Cardiac muscle cell (in vitro differentiated cells and primary cell): ENCODE results near the gene TSPAN9. TPM values are rescaled to one million over a fixed set of nuclear protein-coding genes. Genes with fewer than 3 reads are reported as not detected.

ENCODE experiments used
- DNase-seq, 2 donors: peaks; one replicate each; pipeline versions ENCODE4 v3.0.0 to v3.0.0-alpha.2; 2010 to 2017; ENCODE audit warnings: low read depth in 1 of 2, low spot score in 1 of 2
- H3K27ac ChIP-seq: fragments of 200-600 bp; sonication (generic); 2 replicates; pipeline ENCODE4 v1.5.1; 2016
- H3K27me3 ChIP-seq: fragments of 200-600 bp; sonication (generic); 2 replicates; pipeline ENCODE4 v1.6.0; 2016; ENCODE audit warnings: control low read depth
- H3K36me3 ChIP-seq: fragments of 200-600 bp; sonication (generic); 2 replicates; pipeline ENCODE4 v1.5.1; 2016; ENCODE audit warnings: control low read depth
- H3K4me1 ChIP-seq: fragments of 200-600 bp; sonication (generic); 2 replicates; pipeline ENCODE4 v1.8.1; 2017; ENCODE audit warnings: low read depth, mild to moderate bottlenecking, mixed run types
- H3K4me3 ChIP-seq: fragments of 200-600 bp; sonication (generic); 2 replicates; pipeline ENCODE4 v1.5.1; 2016; ENCODE audit warnings: mild to moderate bottlenecking
- H3K9me3 ChIP-seq: fragments of 200-600 bp; sonication (generic); 2 replicates; pipeline ENCODE4 v1.5.1; 2017; ENCODE audit warnings: low read depth, mild to moderate bottlenecking, control low read depth
- polyA plus RNA-seq: library from polyadenylated mRNA; unstranded; fragments of >200 nt; fragmentation: Nextera tagmentation; extraction: Ambion mirVana; gene quantifications from 2 replicates; pipeline ENCODE4 v1.2.1, GENCODE V29; 2016
- total RNA-seq: library from RNA; depleted of rRNA; stranded (reverse); fragments of >200 nt; gene quantifications from 2 replicates; pipeline ENCODE4 v1.2.3, GENCODE V29; 2016
- TF ChIP-seq, protein P1 (sequence below): IDR thresholded peaks from 2 replicates; pipeline ENCODE4 v1.5.1; 2012; ENCODE audit warnings: low read depth, mild to moderate bottlenecking, low read length

The TSPAN9 gene
- total and polyA plus RNA-seq, 2 experiments from 2014 or later, result 13.3 to 199 TPM

DNA sequence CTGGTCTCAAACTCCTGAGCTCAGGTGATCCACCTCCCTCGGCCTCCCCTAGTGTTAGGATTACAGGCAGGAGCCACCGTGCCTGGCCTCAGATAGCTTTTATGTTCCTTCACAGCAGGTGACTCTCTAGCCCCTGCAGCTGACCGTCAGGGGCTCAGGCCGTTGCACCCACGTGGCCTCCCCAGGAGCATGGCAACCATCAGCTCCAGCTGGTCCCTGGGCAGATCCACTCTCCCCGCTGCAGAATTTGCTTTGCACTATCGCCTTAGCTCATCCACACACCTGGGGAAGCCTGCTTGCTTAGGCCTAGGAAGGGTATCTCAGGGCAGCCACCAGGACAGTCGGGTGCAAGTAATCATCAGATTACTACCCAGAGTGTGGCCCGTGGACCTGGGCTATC is 62.6 kb downstream of the TSPAN9 start:
- TF ChIP-seq, protein P1, sequence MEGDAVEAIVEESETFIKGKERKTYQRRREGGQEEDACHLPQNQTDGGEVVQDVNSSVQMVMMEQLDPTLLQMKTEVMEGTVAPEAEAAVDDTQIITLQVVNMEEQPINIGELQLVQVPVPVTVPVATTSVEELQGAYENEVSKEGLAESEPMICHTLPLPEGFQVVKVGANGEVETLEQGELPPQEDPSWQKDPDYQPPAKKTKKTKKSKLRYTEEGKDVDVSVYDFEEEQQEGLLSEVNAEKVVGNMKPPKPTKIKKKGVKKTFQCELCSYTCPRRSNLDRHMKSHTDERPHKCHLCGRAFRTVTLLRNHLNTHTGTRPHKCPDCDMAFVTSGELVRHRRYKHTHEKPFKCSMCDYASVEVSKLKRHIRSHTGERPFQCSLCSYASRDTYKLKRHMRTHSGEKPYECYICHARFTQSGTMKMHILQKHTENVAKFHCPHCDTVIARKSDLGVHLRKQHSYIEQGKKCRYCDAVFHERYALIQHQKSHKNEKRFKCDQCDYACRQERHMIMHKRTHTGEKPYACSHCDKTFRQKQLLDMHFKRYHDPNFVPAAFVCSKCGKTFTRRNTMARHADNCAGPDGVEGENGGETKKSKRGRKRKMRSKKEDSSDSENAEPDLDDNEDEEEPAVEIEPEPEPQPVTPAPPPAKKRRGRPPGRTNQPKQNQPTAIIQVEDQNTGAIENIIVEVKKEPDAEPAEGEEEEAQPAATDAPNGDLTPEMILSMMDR, result no peak
- DNase-seq, result no peak
- H3K27ac ChIP-seq, result no peak overlapping the region
- H3K4me1 ChIP-seq, result peaks cover 18% of the 10 kb centered on the region
- H3K36me3 ChIP-seq, result no peaks in the 10 kb centered on the region
- no peaks in the 10 kb centered on the region for H3K27me3 ChIP-seq
- no peak overlapping the region for H3K4me3 ChIP-seq
- H3K9me3 ChIP-seq, result no peaks in the 10 kb centered on the region

DNA sequence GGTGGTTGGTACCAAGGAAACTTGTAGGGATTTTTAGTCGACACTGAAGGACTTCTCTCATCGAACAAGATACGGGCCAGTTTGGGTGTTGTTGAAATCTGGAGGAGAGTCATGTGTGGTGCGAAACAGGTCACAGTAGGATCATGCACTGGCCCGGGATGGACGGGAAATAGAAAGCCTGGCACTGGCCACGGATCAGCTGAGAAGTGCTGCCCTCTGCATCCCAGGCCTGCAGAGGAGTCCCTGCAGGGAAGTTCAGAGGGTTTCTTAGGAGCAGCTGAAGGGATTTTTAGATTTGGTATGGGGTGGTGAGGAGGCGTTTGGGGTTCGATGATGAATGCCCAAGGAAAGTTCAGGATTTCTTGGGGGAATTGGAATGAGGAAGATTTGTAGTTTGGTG is 63.1 kb downstream of the TSPAN9 start:
- no peak overlapping the region for H3K27ac ChIP-seq
- H3K4me1 ChIP-seq, result peaks cover 22% of the 10 kb centered on the region
- no peaks in the 10 kb centered on the region for H3K36me3 ChIP-seq
- TF ChIP-seq, protein P1, result no peak
- no peak overlapping the region for H3K4me3 ChIP-seq
- DNase-seq, result no peak
- H3K9me3 ChIP-seq, result no peaks in the 10 kb centered on the region
- H3K27me3 ChIP-seq, result no peaks in the 10 kb centered on the region

DNA sequence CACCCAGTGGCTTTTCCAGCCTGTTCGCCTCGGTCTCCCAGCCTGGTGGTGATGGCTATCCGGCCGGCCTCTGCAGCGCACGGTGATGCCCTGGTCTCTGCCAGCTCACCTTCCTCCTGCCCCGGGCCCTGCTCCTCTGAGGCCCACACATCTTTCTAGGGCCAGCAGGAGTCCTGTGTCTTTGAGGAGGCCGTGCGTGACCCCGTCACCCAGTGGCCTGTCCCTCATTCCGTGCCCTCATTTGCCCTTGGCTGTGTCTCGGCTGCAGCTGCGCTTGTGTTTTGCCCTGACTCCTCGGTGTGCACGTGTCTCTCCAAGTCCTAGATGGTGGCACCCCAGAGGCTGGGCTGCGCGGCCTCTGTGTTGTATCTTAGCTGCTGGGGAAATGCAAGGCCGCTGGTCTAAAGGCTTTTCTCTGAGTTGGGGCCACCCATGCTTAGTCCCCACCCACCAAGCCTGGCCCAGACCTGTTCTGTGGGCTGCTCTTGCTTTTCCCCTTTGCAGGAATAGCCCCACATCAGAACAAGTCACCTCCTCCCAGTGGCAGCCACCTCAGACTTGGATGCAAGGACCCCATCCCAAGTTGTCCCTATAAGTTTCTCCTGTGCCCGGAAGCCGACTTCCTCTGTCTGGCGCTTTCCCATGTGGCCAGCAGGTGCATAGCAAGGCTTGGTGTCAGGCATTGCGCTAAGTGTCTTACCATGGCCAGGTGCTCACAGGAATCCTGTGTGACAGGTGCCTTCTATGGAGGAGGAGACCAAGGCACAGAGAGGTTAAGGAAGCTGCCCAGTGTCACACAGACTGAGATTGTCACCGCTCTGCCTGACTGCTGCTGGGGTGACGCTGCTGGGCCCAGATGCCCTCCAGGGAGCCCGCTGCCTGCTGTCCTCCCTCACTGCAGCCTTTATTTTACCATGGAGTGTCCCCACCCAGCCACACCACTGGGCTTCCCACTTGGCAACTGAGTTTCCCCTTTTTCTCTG is 64.5 kb downstream of the TSPAN9 start:
- no peak for DNase-seq
- H3K4me1 ChIP-seq, result peaks cover 22% of the 10 kb centered on the region

DNA sequence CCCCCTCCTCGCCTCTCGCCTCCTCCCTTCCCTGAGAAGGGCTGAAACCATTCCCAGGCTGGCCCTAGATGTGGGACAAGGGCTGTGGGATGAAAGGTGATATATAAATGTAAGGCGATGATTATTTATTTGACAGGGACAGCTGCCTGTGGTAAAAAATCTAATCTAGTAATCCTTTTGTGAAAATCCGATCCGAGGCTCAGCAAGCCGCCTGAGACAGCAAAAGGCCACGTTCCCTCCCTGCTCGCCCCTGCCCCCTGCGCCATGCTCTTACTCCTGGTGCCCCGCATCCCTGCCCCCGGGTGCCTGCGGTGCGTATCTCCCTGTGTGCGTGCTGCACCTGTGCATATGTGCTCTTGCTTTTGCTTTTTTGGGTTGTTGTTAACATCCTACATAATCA is 65.2 kb downstream of the TSPAN9 start:
- no peaks in the 10 kb centered on the region for H3K27me3 ChIP-seq
- no peak for DNase-seq
- TF ChIP-seq, protein P1, result no peak
- no peak overlapping the region for H3K4me3 ChIP-seq
- H3K4me1 ChIP-seq, result peaks cover 20% of the 10 kb centered on the region
- no peak overlapping the region for H3K27ac ChIP-seq
- H3K36me3 ChIP-seq, result no peaks in the 10 kb centered on the region
- no peaks in the 10 kb centered on the region for H3K9me3 ChIP-seq

More for the DNA sequence above, 64.5 kb downstream of the TSPAN9 start:
- Histone ChIP-seq H3K9me3 (no peaks in the 10 kb centered on the region), H3K4me3 (no peak overlapping the region), H3K27me3 (no peaks in the 10 kb centered on the region), H3K36me3 (no peaks in the 10 kb centered on the region), H3K27ac (no peak overlapping the region)
- TF ChIP-seq, protein P1, result no peak

DNA sequence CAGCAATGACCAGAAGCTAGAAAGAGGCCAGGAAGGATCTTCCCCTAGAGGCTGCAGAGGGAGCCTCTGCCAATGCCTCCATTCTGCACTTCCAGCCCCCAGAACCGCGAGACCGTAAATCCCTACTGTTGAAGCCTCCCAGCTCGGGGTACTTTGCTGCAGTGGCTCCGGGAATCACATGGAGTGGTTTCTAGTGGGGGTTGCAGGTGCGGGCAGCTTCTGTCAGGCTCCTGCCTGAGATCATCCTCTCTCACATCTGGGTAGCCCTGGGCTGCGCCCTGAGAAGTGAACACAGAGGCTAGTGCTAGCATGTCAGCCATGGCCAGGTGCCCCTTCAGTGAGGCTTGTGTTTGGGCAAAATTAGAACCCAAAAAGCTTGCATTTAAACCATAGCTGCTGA is 67.3 kb downstream of the TSPAN9 start:
- H3K27ac ChIP-seq, result no peak overlapping the region
- no peak overlapping the region for H3K4me3 ChIP-seq
- no peaks in the 10 kb centered on the region for H3K36me3 ChIP-seq
- H3K9me3 ChIP-seq, result no peaks in the 10 kb centered on the region
- TF ChIP-seq, protein P1, result no peak
- DNase-seq, result no peak
- H3K4me1 ChIP-seq, result peaks cover 7% of the 10 kb centered on the region
- no peaks in the 10 kb centered on the region for H3K27me3 ChIP-seq
